ENCODE results near the gene PARD6G. TPM values are rescaled to one million over a fixed set of nuclear protein-coding genes. Genes with fewer than 3 reads are reported as not detected.

The PARD6G gene
- total and polyA plus RNA-seq, 10 of the 15 experiments (the other 5 are each of a cell fraction or from before 2014, with no cell fraction given), result 0.20 to 2.0 (median 0.60) TPM

DNA sequence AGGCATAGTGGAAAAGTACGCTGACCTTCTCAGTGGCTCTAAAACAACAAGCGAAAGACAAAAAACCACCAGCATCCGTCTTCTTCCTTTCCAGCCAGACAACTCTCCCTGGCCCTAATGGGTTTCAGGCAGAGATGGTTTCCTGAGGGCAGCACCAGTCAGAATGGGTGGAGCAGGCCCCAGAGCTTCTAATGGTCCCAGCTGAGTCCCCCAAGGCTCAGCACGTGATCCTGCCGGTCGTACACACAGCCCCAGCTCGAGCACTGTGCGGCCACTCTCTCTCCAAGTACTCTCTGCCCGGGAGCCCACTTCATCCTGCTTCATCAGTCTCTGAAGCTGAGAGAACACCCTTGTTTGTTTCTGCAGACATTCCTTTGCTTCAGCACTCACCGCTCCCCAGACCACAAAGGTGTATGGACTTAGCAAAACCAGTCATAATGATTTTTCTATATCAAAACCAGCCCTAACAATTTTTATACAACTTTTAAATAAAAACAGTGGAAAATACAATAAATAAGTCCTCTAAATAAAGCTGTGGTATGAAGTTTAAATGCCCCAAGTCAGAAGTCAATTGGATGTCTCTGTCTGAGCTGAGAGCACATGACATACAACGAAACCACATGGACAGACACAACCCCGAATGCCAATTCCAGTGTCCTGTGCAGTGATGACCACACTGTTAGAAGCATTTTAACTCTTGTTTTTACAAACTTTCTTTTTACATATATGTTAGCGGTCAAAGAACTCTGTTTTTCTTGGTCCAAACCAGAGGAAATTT lies 63.9 kb downstream of the PARD6G start:
- no peaks in the 10 kb centered on the region; the same call in 2 of the 3 replicates for H3K9me3 ChIP-seq (replicated peaks; ENCODE audit: control insufficient read depth, insufficient read depth, low read length)
- no TSS peak for BruUV-seq (replicated peaks)
- DNase-seq (ENCODE audit: low read depth, low spot score) (no peak), FAIRE-seq (no peak), ATAC-seq (no peak)
- intact Hi-C loops (cut with micrococcal nuclease; ENCODE audit: unreplicated experiment) (no loop called here), in situ Hi-C loops (cut with MboI) (no loop called here)
- ChIA-PET CTCF (interaction anchor here (2.4 kb wide), 1 partner anchor 72 kb away, joined by 6 read pairs; no protein-coding TSS in a partner anchor), POLR2A (interaction anchor here (1.2 to 1.8 kb wide), 2 partner anchors 8 to 71 kb away, joined by 3 to 8 read pairs; no protein-coding TSS in a partner anchor), RAD21 (ENCODE audit: unreplicated experiment) (no interaction called here), SMC1A (ENCODE audit: uncharacterized antibody, unreplicated experiment) (interaction anchor here (1.6 to 2.9 kb wide), 3 partner anchors 8 to 20 kb away, joined by 4 to 13 read pairs (median 8); no protein-coding TSS in a partner anchor)
- no peak overlapping the region for H3K4me3 ChIP-seq
- no peak overlapping the region for H3K27ac ChIP-seq (ENCODE audit: control insufficient read depth, insufficient read depth)
- TF ChIP-seq PML (IDR thresholded peaks at IDR 0.05; ENCODE audit: low read length) (no peak), ZNF217 (IDR thresholded peaks at IDR 0.05) (no peak), EP300 (IDR thresholded peaks at IDR 0.05; ENCODE audit: borderline replicate concordance in 1 of 2, control insufficient read depth in 1 of 2, low read depth in 2 of 2, low read length in 2 of 2) (no peak)
- peaks cover 10% of the 10 kb centered on the region for H3K4me1 ChIP-seq (ENCODE audit: control insufficient read depth, insufficient read depth, low read length)
- no peak overlapping the region for H3K4me2 ChIP-seq (ENCODE audit: control insufficient read depth, insufficient read depth)
- H3K36me3 ChIP-seq (ENCODE audit: control insufficient read depth in 2 of 2, insufficient read depth in 2 of 2, low read length in 1 of 2), result no peaks in the 10 kb centered on the region
- no peak overlapping the region for H2AFZ ChIP-seq (ENCODE audit: control insufficient read depth, low read depth, low read length)
- WGBS (ENCODE audit: insufficient coverage, insufficient replicate concordance, low lambda C conversion rate, missing lambda C conversion rate), result 69% methylated on average over 13 of the region's 13 CpGs
- H3K27me3 ChIP-seq (replicated peaks in 1 of 2; ENCODE audit: control insufficient read depth in 2 of 2, insufficient read depth in 2 of 2, low read length in 1 of 2), result no peaks in the 10 kb centered on the region; a peak in 1 of 4 replicates
- no peak overlapping the region for H3K9ac ChIP-seq (ENCODE audit: control insufficient read depth, insufficient read depth, low read length)
- H4K20me1 ChIP-seq (ENCODE audit: control insufficient read depth, insufficient read depth), result no peaks in the 10 kb centered on the region
- H3K79me2 ChIP-seq (ENCODE audit: control insufficient read depth, insufficient read depth, low read length), result no peaks in the 10 kb centered on the region

DNA sequence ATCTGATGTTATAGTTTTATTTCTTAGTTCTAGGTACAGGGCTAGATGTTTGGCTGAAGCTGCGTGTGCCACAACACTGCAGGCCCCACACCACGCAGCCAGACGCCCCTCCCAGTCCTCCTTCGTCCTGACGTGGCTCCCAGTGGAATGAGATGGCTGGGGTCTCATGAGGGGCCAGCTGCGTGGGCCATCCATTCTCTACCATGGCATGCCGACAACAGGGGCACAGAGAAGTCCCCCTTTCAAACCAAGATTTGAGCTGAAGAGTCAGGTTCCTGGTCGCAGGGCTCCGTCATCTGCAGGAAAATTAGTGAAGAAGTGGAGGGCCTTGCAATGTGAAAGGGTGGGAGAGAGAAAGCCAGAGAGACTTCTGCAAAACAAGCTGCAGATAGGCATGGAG lies 64.5 kb downstream of the PARD6G start:
- in situ Hi-C loops (cut with MboI), result no loop called here
- H3K9ac ChIP-seq (ENCODE audit: control insufficient read depth, insufficient read depth, low read length), result no peak overlapping the region
- H3K27ac ChIP-seq (ENCODE audit: control insufficient read depth, insufficient read depth), result no peak overlapping the region
- ChIA-PET CTCF (interaction anchor here (1.1 to 2.4 kb wide), 2 partner anchors 18 to 73 kb away, joined by 6 read pairs; no protein-coding TSS in a partner anchor), POLR2A (interaction anchor here (1.1 to 1.8 kb wide), 3 partner anchors 8 to 72 kb away, joined by 3 to 8 read pairs (median 3); no protein-coding TSS in a partner anchor), SMC1A (ENCODE audit: uncharacterized antibody, unreplicated experiment) (interaction anchor here (1.6 to 2.9 kb wide), 3 partner anchors 8 to 20 kb away, joined by 4 to 13 read pairs (median 8); no protein-coding TSS in a partner anchor), RAD21 (ENCODE audit: unreplicated experiment) (no interaction called here)
- intact Hi-C loops (cut with micrococcal nuclease; ENCODE audit: unreplicated experiment), result no loop called here
- FAIRE-seq (no peak), DNase-seq (ENCODE audit: low read depth, low spot score) (no peak), ATAC-seq (no peak)
- H3K27me3 ChIP-seq (replicated peaks in 1 of 2; ENCODE audit: control insufficient read depth in 2 of 2, insufficient read depth in 2 of 2, low read length in 1 of 2), result no peaks in the 10 kb centered on the region; a peak in 1 of 4 replicates
- H3K4me1 ChIP-seq (ENCODE audit: control insufficient read depth, insufficient read depth, low read length), result peaks cover 10% of the 10 kb centered on the region
- H2AFZ ChIP-seq (ENCODE audit: control insufficient read depth, low read depth, low read length), result no peak overlapping the region
- H3K4me2 ChIP-seq (ENCODE audit: control insufficient read depth, insufficient read depth), result no peak overlapping the region
- no TSS peak for BruUV-seq (replicated peaks)
- 52% methylated on average over 9 of the region's 9 CpGs for WGBS (ENCODE audit: insufficient coverage, insufficient replicate concordance, low lambda C conversion rate, missing lambda C conversion rate)
- H3K79me2 ChIP-seq (ENCODE audit: control insufficient read depth, insufficient read depth, low read length), result no peaks in the 10 kb centered on the region
- no peaks in the 10 kb centered on the region for H4K20me1 ChIP-seq (ENCODE audit: control insufficient read depth, insufficient read depth)
- TF ChIP-seq, protein P1, sequence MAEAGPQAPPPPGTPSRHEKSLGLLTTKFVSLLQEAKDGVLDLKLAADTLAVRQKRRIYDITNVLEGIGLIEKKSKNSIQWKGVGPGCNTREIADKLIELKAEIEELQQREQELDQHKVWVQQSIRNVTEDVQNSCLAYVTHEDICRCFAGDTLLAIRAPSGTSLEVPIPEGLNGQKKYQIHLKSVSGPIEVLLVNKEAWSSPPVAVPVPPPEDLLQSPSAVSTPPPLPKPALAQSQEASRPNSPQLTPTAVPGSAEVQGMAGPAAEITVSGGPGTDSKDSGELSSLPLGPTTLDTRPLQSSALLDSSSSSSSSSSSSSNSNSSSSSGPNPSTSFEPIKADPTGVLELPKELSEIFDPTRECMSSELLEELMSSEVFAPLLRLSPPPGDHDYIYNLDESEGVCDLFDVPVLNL (IDR thresholded peaks at IDR 0.05; ENCODE audit: low read depth, low read length), result no peak
- TF ChIP-seq, protein P2, sequence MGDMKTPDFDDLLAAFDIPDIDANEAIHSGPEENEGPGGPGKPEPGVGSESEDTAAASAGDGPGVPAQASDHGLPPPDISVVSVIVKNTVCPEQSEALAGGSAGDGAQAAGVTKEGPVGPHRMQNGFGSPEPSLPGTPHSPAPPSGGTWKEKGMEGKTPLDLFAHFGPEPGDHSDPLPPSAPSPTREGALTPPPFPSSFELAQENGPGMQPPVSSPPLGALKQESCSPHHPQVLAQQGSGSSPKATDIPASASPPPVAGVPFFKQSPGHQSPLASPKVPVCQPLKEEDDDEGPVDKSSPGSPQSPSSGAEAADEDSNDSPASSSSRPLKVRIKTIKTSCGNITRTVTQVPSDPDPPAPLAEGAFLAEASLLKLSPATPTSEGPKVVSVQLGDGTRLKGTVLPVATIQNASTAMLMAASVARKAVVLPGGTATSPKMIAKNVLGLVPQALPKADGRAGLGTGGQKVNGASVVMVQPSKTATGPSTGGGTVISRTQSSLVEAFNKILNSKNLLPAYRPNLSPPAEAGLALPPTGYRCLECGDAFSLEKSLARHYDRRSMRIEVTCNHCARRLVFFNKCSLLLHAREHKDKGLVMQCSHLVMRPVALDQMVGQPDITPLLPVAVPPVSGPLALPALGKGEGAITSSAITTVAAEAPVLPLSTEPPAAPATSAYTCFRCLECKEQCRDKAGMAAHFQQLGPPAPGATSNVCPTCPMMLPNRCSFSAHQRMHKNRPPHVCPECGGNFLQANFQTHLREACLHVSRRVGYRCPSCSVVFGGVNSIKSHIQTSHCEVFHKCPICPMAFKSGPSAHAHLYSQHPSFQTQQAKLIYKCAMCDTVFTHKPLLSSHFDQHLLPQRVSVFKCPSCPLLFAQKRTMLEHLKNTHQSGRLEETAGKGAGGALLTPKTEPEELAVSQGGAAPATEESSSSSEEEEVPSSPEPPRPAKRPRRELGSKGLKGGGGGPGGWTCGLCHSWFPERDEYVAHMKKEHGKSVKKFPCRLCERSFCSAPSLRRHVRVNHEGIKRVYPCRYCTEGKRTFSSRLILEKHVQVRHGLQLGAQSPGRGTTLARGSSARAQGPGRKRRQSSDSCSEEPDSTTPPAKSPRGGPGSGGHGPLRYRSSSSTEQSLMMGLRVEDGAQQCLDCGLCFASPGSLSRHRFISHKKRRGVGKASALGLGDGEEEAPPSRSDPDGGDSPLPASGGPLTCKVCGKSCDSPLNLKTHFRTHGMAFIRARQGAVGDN (IDR thresholded peaks at IDR 0.05), result no peak
- H3K4me3 ChIP-seq, result no peak overlapping the region
- no peaks in the 10 kb centered on the region; the same call in 2 of the 3 replicates for H3K9me3 ChIP-seq (replicated peaks; ENCODE audit: control insufficient read depth, insufficient read depth, low read length)
- no peaks in the 10 kb centered on the region for H3K36me3 ChIP-seq (ENCODE audit: control insufficient read depth in 2 of 2, insufficient read depth in 2 of 2, low read length in 1 of 2)

All from GM12878 (cell line).